Astrocyte of the spinal cord (primary cell): ENCODE data around the gene NFXL1.

Experiments used
- DNase-seq: peaks from one replicate; pipeline ENCODE4 v3.0.0; 2011; ENCODE audit warnings: low read depth, low spot score
- H3K4me3 ChIP-seq: 2 replicates; pipeline ENCODE4 v1.5.1; 2011; ENCODE audit warnings: low read depth, mild to moderate bottlenecking, low read length, moderate library complexity
- CTCF ChIP-seq: IDR thresholded peaks from 2 replicates; pipeline ENCODE4 v1.5.1; 2012; ENCODE audit warnings: low read depth, mild to moderate bottlenecking, low read length, inconsistent platforms
- in situ Hi-C: cut with HindIII; loops from 2 replicates; pipeline ENCODE4 v1.10.0; 2017; ENCODE audit warnings: low sequenced_read_pairs

Gene NFXL1

DNA sequence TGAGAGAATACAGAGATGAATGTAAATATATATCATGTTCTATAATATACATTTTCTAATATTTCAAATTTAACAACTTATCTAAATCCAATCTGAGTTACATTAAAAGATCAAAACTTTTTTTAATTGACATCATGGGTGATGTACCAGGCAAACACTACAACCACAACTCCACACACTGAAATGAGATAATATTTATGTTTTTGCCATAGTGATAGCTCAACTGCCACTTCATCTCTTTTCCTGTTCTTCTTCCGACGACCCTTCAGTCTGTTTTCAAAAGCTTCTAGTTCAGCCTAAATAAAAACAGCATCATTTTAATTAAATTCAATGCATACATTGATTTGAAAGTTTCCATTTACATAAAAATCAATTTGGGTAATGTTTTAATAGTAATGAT is 66.3 kb downstream of the NFXL1 start:
- no peak overlapping the region for H3K4me3 ChIP-seq
- no peak for DNase-seq
- TF ChIP-seq CTCF, result no peak
- in situ Hi-C loops, result no loop called here

DNA sequence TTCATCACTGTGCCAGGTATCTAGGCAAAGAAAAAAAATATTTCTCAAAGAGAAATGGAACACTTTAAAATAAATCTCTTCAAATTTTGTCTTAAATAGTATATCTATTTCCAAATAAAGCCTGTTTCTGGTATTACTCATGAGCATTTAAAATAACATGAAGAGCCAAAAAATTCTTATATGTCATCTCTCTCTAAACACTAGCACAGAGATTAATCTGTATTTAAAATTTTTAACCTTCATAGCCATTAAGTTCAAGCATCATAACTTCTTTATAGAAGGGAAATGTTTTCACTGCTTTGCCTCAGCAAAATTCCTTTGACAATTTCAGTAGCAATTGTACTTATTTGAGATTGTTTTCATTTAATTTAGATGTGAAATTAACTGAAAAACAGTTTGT is 71.4 kb downstream of the NFXL1 start:
- in situ Hi-C loops, result no loop called here
- DNase-seq, result no peak
- no peak for TF ChIP-seq CTCF
- no peak overlapping the region for H3K4me3 ChIP-seq

DNA sequence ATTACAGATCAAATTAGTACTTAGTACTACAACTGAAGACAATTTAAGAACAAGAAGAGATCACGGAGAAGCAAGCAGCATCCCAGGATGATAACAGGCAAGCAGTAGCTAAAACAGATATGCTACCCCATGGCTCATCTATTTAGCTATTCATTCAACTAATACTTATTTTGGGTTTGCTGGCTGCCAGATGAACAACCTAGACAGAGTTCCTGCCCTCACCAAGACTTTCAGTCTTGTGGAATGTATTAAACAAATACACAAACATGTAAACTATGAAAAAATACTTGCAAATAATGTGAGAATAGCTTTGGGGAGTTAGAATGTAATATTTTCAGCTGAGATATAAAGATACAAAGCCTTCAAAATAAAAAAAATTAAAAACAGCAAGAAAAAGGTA is 74.1 kb downstream of the NFXL1 start:
- no peak for TF ChIP-seq CTCF
- DNase-seq, result no peak
- in situ Hi-C loops, result no loop called here
- no peak overlapping the region for H3K4me3 ChIP-seq

DNA sequence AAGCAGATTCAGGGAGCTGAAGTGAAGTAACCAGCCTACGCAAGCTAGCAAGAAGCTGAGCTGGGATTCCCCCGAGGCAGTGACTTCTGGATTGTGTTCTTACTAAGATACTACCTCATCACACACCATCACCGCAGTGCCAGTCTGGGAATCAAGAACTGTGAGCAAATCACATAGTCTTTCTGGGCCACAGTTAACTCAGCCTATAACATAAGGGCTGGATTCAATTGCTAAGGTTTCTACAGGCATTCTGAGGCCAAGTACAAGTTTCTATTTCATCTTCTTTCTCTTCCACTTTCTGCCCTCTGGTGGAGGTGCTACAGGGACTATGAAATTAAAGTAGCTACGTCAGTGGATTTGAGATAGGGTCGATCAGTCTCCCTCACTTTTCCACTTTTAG is 75.1 kb downstream of the NFXL1 start:
- TF ChIP-seq CTCF, result peak; percentile 44
- peak; percentile 54 for DNase-seq
- in situ Hi-C loops, result no loop called here
- H3K4me3 ChIP-seq, result no peak overlapping the region

DNA sequence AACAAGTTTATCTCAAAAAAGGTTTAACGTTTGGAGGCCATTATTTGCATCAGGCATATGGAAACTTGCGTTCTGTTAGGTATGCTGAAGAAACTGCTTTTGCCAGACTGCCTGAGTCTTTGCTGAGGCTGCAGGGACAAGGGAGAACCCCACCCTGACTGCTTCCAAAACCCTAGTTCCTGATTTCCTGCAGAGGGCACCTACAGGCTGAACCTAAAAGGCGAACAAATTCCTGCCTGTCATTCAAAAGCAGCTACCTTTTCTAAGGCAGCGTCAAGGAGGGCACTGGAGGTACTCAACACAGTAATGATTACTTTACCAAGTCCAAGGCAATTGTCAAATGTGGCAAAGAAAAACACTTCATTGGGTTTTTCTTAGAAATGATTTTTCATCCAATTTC is 75.9 kb downstream of the NFXL1 start:
- no peak for TF ChIP-seq CTCF
- in situ Hi-C loops, result no loop called here
- DNase-seq, result no peak

DNA sequence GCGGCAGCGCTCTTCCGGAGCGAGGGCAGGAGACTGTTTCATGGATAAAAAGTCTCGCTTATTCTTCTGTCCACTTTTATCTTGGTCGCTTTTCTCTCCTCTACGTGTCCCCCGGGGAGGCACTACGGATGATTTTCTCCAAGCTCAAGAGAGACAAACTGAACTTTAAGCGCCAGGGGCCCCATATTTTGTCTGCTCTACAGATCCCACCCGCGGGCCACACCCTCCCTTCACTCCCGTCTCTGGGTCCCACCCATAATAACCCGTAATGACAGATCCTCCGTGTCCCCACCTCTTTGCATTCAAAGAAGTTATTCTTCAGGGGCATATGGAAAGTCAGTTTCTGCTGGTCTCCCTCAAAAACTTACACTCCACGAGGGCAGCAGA is 76.5 kb downstream of the NFXL1 start, which contains the start of gene CORIN:
Gene CORIN (minus strand): TSS at position 160 of the 387 bp plus-strand sequence. CDS start 118 bp downstream, at position 42.
- H3K4me3 ChIP-seq, result peak within 1 kb of the TSS; percentile 61

More for the DNA sequence above, 75.9 kb downstream of the NFXL1 start:
- H3K4me3 ChIP-seq, result no peak overlapping the region

More for the DNA sequence above, 76.5 kb downstream of the NFXL1 start, which contains the start of gene CORIN:
- TF ChIP-seq CTCF, result no peak
- no peak for DNase-seq
- in situ Hi-C loops, result no loop called here
